Measurements from ENCODE around the gene CPXM2.

- TF ChIP-seq EZH2 (IDR thresholded peaks at IDR 0.05; ENCODE audit: low read length, unreplicated experiment), result no peak
- no peak for TF ChIP-seq CTCF (conservative IDR thresholded peaks at IDR 0.05; ENCODE audit: low read depth, low read length)
- TF ChIP-seq EZH2phosphoT487 (IDR thresholded peaks at IDR 0.05; ENCODE audit: borderline replicate concordance, low read length), result no peak
Observed at GRCh38 chr10:123722351-123722750, 169.3 kb downstream of the CPXM2 start.
